Fibroblast of pulmonary artery (primary cell): ENCODE data around the gene ARHGAP27.

Experiments
- DNase-seq: peaks from one replicate; pipeline ENCODE4 v3.0.0-alpha.2; 2010; ENCODE audit warnings: low read depth
- H3K4me3 ChIP-seq: replicated peaks from 2 replicates; pipeline ENCODE4 v1.5.1; 2011; ENCODE audit warnings: low read depth, mild to moderate bottlenecking, control low read depth, low read length, moderate library complexity
- CTCF ChIP-seq: IDR thresholded peaks from 2 replicates; pipeline ENCODE4 v1.5.1; 2011; ENCODE audit warnings: mild to moderate bottlenecking, control low read depth, low read length, inconsistent platforms; ENCODE audit errors: missing control alignments

ARHGAP27 gene

GRCh38 chr17:45396496-45397205 lies 36.0 kb downstream of the ARHGAP27 start:
- no peak overlapping the region for H3K4me3 ChIP-seq
- DNase-seq = no peak
- TF ChIP-seq CTCF = no peak

GRCh38 chr17:45395569-45396415 lies 36.9 kb downstream of the ARHGAP27 start:
- no peak for DNase-seq
- peak overlapping the region; percentile 12 for H3K4me3 ChIP-seq
- no peak for TF ChIP-seq CTCF

- DNase-seq = peak; percentile 93
- peak; percentile 75 for TF ChIP-seq CTCF
- peak overlapping the region; percentile 12 for H3K4me3 ChIP-seq
Observed at GRCh38 chr17:45394913-45395568, 37.6 kb downstream of the ARHGAP27 start.

- no peak for TF ChIP-seq CTCF
- no peak overlapping the region for H3K4me3 ChIP-seq
- DNase-seq = no peak
Observed at GRCh38 chr17:45394564-45394912, 38.1 kb downstream of the ARHGAP27 start.

- DNase-seq = no peak
- no peak for TF ChIP-seq CTCF
- H3K4me3 ChIP-seq = no peak overlapping the region
Observed at GRCh38 chr17:45394091-45394490, 38.6 kb downstream of the ARHGAP27 start.

- DNase-seq = no peak
- TF ChIP-seq CTCF = no peak
- no peak overlapping the region for H3K4me3 ChIP-seq
Observed at GRCh38 chr17:45393411-45393810, 39.3 kb downstream of the ARHGAP27 start.
